ENCODE data around the gene FFAR2. TPM values are rescaled to one million over a fixed set of nuclear protein-coding genes. Genes with fewer than 3 reads are reported as not detected.

FFAR2 gene
- total RNA-seq, 1 experiment from 2014 or later = not detected

GRCh38 chr19:35399231-35399630 is 48.8 kb upstream of the FFAR2 start:
- no peak overlapping the region for H2BK20ac ChIP-seq (ENCODE audit: low read depth, low read length, poor library complexity, severe bottlenecking)
- H2AK5ac ChIP-seq (ENCODE audit: insufficient read length, low read length) = no peak overlapping the region
- WGBS (ENCODE audit: extremely low coverage, insufficient read length, low lambda C conversion rate) = no CpG with 5 or more reads among the region's 4 CpGs
- no peak overlapping the region for H3K4me2 ChIP-seq (ENCODE audit: insufficient read depth, insufficient read length, low read length)
- no peak overlapping the region for H2BK5ac ChIP-seq (ENCODE audit: insufficient read length, low read length)
- H3K27me3 ChIP-seq (ENCODE audit: insufficient read depth, low read length) = no peaks in the 10 kb centered on the region
- no peak overlapping the region for H3K56ac ChIP-seq (ENCODE audit: insufficient read length, low read depth, low read length)
- DNase-seq = no peak
- H4K20me1 ChIP-seq (ENCODE audit: control insufficient read depth, insufficient read depth, insufficient read length) = no peaks in the 10 kb centered on the region
- no peak overlapping the region for H2BK12ac ChIP-seq (ENCODE audit: insufficient read length, low read depth, low read length)
- no peaks in the 10 kb centered on the region; a peak in 1 of 5 replicates for H3K9me3 Mint-ChIP-seq
- no peaks in the 10 kb centered on the region for H3K23me2 ChIP-seq (ENCODE audit: insufficient read length, low read depth, low read length, poor library complexity, severe bottlenecking)
- no peak overlapping the region for H3K27ac Mint-ChIP-seq
- H3K4ac ChIP-seq (ENCODE audit: low read depth, low read length) = no peak overlapping the region
- H3K4me3 Mint-ChIP-seq = no peak overlapping the region
- H3T11ph ChIP-seq (ENCODE audit: low read length) = no peak overlapping the region
- no peak for TF ChIP-seq CTCF (conservative IDR thresholded peaks at IDR 0.05)
- no peaks in the 10 kb centered on the region for H3K9me3 ChIP-seq (ENCODE audit: control insufficient read depth, low read depth, low read length)
- no peaks in the 10 kb centered on the region for H3K4me1 Mint-ChIP-seq
- H2BK120ac ChIP-seq (ENCODE audit: low read depth, low read length, poor library complexity, severe bottlenecking) = no peak overlapping the region
- no peak overlapping the region for H3K23ac ChIP-seq (ENCODE audit: insufficient read length, low read depth, low read length)
- no peak overlapping the region for H3K14ac ChIP-seq (ENCODE audit: insufficient read depth, low read length)
- no peak overlapping the region for H2AFZ ChIP-seq (ENCODE audit: low read length)
- H3K79me1 ChIP-seq (ENCODE audit: insufficient read depth, low read depth, low read length, poor library complexity, severe bottlenecking) = no peaks in the 10 kb centered on the region
- no peaks in the 10 kb centered on the region for H3K36me3 Mint-ChIP-seq (ENCODE audit: insufficient read depth in 1 of 3, low read depth in 3 of 3)
- H3K27me3 Mint-ChIP-seq (ENCODE audit: low read depth) = peaks cover 2% of the 10 kb centered on the region; the same call in 1 of the 2 replicates
- no peak overlapping the region for H3K9ac ChIP-seq (ENCODE audit: extremely low read depth, insufficient read length, low read length)
- no peak overlapping the region for H3K18ac ChIP-seq (ENCODE audit: insufficient read length, low read depth, low read length)
- no peaks in the 10 kb centered on the region for H3K4me1 ChIP-seq (ENCODE audit: insufficient read depth, low read length)
- no peaks in the 10 kb centered on the region for H3K79me2 ChIP-seq (ENCODE audit: insufficient read depth, low read length)
- no peak overlapping the region for H4K5ac ChIP-seq (ENCODE audit: insufficient read length, low read depth, low read length)
- H4K91ac ChIP-seq (ENCODE audit: insufficient read length, low read depth, low read length) = no peak overlapping the region
- no peak overlapping the region for H3K27ac ChIP-seq (ENCODE audit: insufficient read length, low read depth, low read length)
- H4K8ac ChIP-seq (replicated peaks; ENCODE audit: insufficient read length, low read depth, low read length) = no peak overlapping the region
- H2BK15ac ChIP-seq (ENCODE audit: low read depth, low read length) = no peak overlapping the region

Measured in H9 (cell line).